Progenitor cell of endocrine pancreas (in vitro differentiated cells): ENCODE results near the gene AKR1C2. TPM values are rescaled to one million over a fixed set of nuclear protein-coding genes. Genes with fewer than 3 reads are reported as not detected.
"Not testable (repeated sequence)": the region's sequence is repeated elsewhere in the genome, so short reads cannot be mapped to it uniquely, and the experiment has no call there.

Source experiments
- DNase-seq: peaks from one replicate; pipeline ENCODE4 v3.0.0; 2021; ENCODE audit warnings: low spot score; ENCODE audit not compliant: unreplicated experiment
- H3K27ac Mint-ChIP-seq: 2 replicates; pipeline ENCODE4 v1.8.0; 2021; ENCODE audit warnings: mild to moderate bottlenecking, moderate library complexity, mixed read lengths
- H3K27me3 Mint-ChIP-seq: 2 replicates; pipeline ENCODE4 v1.8.0; 2021; ENCODE audit warnings: mixed read lengths
- H3K36me3 Mint-ChIP-seq: 2 replicates; pipeline ENCODE4 v1.8.0; 2022; ENCODE audit warnings: mixed read lengths; ENCODE audit not compliant: insufficient read depth
- H3K4me1 Mint-ChIP-seq: 2 replicates; pipeline ENCODE4 v1.8.0; 2021; ENCODE audit warnings: low read depth, mixed read lengths
- H3K4me3 Mint-ChIP-seq: 2 replicates; pipeline ENCODE4 v1.8.0; 2021; ENCODE audit warnings: low read depth, mild to moderate bottlenecking, moderate library complexity, mixed read lengths
- H3K9me3 Mint-ChIP-seq: 2 replicates; pipeline ENCODE4 v1.8.0; 2021; ENCODE audit warnings: low read depth, mixed read lengths
- total RNA-seq: library from RNA; stranded (reverse); gene quantifications from 2 replicates; pipeline ENCODE4 v1.2.1, GENCODE V29; 2021
- TF ChIP-seq, protein P1 (sequence below): fragments of 200-600 bp; sonication (generic); IDR thresholded peaks from one replicate; pipeline ENCODE4 v1.5.0; 2021; ENCODE audit warnings: antibody characterized with exemption, mild to moderate bottlenecking; ENCODE audit not compliant: unreplicated experiment

Gene AKR1C2
- total RNA-seq, 1 donor from 2014 or later: 7.2 TPM

DNA sequence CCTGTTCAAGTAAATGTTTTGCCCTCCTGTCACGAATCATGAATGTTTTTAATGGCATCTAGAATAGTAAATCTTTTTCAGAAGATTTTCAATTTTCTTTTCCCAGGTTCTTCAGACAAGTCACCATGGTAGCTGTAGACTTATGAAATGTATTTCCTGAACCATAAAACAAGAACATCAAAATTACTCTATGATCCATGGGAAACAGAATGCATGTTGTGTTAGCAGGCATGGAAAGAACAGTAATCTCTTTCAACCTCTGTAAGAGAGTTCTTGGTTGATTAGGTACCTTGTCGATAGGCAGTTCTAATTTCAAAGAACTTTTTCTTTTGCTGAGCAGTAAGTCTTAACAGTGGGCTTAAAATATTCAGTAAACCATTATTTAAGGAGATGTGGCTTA is 22.9 kb downstream of the AKR1C2 start:
- no peak overlapping the region for H3K27ac Mint-ChIP-seq
- no peak for DNase-seq
- no peak overlapping the region for H3K4me3 Mint-ChIP-seq
- H3K9me3 Mint-ChIP-seq: no peaks in the 10 kb centered on the region
- peaks cover 11% of the 10 kb centered on the region for H3K4me1 Mint-ChIP-seq
- no peaks in the 10 kb centered on the region for H3K36me3 Mint-ChIP-seq
- TF ChIP-seq, protein P1, sequence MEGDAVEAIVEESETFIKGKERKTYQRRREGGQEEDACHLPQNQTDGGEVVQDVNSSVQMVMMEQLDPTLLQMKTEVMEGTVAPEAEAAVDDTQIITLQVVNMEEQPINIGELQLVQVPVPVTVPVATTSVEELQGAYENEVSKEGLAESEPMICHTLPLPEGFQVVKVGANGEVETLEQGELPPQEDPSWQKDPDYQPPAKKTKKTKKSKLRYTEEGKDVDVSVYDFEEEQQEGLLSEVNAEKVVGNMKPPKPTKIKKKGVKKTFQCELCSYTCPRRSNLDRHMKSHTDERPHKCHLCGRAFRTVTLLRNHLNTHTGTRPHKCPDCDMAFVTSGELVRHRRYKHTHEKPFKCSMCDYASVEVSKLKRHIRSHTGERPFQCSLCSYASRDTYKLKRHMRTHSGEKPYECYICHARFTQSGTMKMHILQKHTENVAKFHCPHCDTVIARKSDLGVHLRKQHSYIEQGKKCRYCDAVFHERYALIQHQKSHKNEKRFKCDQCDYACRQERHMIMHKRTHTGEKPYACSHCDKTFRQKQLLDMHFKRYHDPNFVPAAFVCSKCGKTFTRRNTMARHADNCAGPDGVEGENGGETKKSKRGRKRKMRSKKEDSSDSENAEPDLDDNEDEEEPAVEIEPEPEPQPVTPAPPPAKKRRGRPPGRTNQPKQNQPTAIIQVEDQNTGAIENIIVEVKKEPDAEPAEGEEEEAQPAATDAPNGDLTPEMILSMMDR: no peak
- no peaks in the 10 kb centered on the region for H3K27me3 Mint-ChIP-seq

DNA sequence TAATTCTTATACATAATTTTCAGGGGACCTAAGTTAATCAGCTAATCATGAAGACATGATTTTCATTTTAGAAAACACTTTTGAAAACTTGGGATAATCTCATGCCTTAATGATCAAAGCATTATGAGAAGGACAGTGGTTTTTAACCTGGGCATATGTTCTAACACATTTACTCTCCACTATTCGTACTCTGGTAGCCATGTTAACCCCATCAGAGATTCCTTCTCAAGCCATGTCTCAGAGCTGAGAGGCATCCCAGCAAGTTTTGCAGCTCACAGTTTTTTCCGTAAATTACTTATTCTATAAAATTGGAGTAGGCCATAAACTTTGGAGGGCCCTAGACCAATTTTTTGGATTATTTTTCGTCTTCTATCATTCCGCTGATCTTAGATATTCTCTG is 24.8 kb downstream of the AKR1C2 start:
- no peak overlapping the region for H3K27ac Mint-ChIP-seq
- H3K4me1 Mint-ChIP-seq: peaks cover 11% of the 10 kb centered on the region
- no peaks in the 10 kb centered on the region for H3K27me3 Mint-ChIP-seq
- no peak overlapping the region for H3K4me3 Mint-ChIP-seq
- H3K9me3 Mint-ChIP-seq: no peaks in the 10 kb centered on the region
- no peak for DNase-seq
- TF ChIP-seq, protein P1: no peak
- no peaks in the 10 kb centered on the region for H3K36me3 Mint-ChIP-seq

DNA sequence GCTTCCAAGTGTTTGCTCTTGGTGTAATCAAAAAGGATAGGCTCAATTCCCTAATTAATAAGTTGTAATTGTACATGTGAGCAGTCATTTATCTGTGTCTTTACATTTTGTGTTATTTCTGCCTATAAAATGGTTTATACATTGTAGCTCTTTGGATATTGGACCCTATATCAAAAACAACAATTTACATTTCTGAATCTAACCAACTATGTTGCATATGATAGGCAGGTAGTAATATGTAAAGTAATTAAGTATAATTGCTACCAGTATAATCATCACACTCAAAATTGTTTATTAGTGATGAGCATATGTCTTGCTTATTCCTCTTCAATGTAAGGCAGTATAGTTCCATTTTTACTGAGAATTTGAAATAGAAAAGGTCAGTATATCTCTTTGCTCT is 26.6 kb downstream of the AKR1C2 start:
- TF ChIP-seq, protein P1: no peak
- Mint-ChIP-seq H3K27me3 (no peaks in the 10 kb centered on the region), H3K4me3 (no peak overlapping the region), H3K4me1 (peaks cover 6% of the 10 kb centered on the region), H3K27ac (no peak overlapping the region), H3K9me3 (no peaks in the 10 kb centered on the region), H3K36me3 (no peaks in the 10 kb centered on the region)
- no peak for DNase-seq

DNA sequence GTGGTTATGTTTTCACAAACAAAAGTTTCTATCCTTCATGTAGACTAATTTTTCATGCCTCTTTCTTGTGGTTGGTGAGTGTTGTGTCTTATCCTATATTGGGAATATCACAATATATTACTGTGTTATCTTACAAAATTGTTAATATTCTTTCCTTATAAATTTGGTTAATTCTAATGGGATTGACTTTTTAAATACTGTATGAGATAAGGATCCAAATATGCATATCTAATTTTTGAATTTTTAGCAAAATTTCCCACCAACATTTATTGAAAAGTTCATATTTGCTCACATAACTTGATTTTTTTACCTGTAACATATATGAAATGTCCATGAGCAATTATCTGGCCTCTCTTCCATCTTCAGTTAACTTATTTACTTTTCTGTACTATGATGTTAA is 29.3 kb downstream of the AKR1C2 start:
- not testable (repeated sequence) for H3K4me1 Mint-ChIP-seq, H3K9me3 Mint-ChIP-seq, H3K36me3 Mint-ChIP-seq, H3K27me3 Mint-ChIP-seq, H3K4me3 Mint-ChIP-seq, DNase-seq, H3K27ac Mint-ChIP-seq

DNA sequence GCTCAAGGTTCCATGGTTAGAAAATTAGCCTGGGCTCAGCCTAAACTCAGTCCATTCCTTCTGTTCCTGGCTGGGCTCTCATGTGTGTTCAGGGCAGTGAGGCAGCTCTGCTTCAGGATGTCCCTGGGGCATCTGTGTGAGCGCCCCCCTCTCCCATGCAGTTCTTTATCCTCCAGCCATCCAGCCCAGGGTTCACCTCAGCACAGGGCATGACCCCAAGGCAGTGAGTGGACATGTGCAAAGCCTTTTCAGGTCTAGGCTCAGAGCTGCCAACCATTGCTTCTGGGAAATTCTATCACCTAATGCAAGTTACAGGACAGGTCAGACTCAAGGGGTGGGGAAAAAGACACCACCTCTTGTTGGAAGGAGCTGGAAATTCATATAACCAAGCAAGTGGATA is 30.4 kb downstream of the AKR1C2 start:
- not testable (repeated sequence) for H3K27me3 Mint-ChIP-seq, H3K4me3 Mint-ChIP-seq, H3K36me3 Mint-ChIP-seq, DNase-seq, H3K9me3 Mint-ChIP-seq, H3K4me1 Mint-ChIP-seq, H3K27ac Mint-ChIP-seq

DNA sequence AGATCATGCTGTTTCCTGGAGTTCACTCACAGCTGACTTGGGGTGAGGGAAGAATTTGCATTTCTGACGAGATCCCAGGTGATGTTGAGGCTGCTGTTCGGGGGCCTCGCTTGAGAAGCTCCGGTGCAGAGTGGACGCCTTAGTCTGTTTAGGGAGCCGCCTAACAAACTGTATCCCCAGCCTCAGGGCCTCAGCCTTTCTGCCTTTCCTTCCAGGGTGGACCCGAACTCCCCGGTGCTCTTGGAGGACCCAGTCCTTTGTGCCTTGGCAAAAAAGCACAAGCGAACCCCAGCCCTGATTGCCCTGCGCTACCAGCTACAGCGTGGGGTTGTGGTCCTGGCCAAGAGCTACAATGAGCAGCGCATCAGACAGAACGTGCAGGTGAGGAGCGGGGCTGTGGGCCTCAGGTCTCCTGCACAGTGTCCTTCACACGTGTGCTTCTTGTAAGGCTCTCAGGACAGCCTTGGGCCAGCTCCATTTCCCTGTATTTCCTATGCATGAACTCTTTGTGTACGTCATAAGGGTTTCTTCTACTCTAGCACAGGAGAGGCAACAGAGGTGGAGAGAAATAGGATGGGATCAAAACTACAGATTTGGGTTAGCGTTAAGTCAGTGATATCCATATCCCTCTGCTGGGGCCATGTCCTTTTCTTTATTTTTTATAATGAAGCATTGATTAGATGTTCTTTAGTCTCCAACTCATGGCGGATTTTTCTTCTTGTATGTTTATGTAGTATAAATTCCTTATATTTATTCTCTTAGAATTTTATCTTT is 31.1 kb downstream of the AKR1C2 start:
- not testable (repeated sequence) for H3K9me3 Mint-ChIP-seq, H3K27ac Mint-ChIP-seq, DNase-seq, H3K27me3 Mint-ChIP-seq, H3K4me1 Mint-ChIP-seq, H3K36me3 Mint-ChIP-seq, H3K4me3 Mint-ChIP-seq

DNA sequence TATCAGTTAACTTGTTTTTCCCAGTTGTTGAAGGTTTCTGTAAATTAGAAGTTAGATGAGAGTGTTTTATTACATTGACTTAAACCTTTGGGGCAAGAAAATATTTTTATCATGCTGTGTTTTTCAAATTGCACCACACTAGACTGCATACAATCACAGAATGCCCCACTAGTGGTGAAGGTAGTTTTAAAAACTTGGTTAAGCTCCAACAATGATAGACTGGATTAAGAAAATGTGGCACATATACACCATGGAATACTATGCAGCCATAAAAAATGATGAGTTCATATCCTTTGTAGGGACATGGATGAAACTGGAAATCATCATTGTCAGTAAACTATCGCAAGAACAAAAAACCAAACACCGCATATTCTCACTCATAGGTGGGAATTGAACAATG is 33.3 kb downstream of the AKR1C2 start:
- H3K36me3 Mint-ChIP-seq, H3K4me3 Mint-ChIP-seq, H3K9me3 Mint-ChIP-seq, H3K4me1 Mint-ChIP-seq, H3K27me3 Mint-ChIP-seq, DNase-seq, H3K27ac Mint-ChIP-seq: not testable (repeated sequence)

DNA sequence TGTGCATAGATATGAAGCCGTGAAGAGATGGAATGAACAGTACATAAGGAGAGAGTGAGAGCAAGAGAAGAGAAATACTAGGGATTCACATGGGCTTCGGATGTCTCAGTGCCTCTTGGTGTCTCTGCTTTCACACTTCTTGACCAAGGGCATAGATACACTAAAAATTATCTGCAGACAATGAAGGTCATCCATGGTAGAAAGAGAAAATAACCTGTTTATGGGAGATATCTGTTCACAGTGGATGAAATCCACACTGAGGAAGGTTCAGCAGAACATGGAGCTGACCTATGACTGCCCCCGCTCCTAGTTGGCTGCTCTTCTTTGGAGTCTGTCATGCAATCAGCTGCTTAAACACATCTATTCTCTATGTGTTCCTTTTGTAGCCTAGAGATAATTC is 34.4 kb downstream of the AKR1C2 start:
- H3K9me3 Mint-ChIP-seq, H3K27me3 Mint-ChIP-seq, H3K4me1 Mint-ChIP-seq, H3K27ac Mint-ChIP-seq, DNase-seq, H3K4me3 Mint-ChIP-seq, H3K36me3 Mint-ChIP-seq: not testable (repeated sequence)

DNA sequence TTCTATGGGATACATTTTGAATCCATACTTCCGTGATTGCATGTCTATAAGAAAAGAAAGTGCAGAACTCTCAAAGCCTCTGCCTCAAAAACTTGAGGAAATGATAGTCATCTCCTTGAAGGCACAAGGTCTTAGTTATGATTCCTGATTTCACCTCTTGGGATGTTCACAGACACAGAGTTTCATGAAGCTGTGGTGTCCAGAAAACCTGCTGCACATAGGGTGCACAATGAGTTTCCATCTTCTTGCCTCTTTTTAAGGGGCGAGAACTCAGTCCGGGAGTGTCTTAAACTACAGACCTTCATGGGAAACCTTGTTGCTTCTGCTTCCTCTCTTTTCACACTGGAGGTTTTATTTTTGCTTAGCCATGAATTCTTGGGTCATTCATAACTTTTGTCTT is 36.5 kb downstream of the AKR1C2 start:
- DNase-seq, H3K9me3 Mint-ChIP-seq, H3K27ac Mint-ChIP-seq, H3K4me1 Mint-ChIP-seq, H3K27me3 Mint-ChIP-seq, H3K4me3 Mint-ChIP-seq, H3K36me3 Mint-ChIP-seq: not testable (repeated sequence)

DNA sequence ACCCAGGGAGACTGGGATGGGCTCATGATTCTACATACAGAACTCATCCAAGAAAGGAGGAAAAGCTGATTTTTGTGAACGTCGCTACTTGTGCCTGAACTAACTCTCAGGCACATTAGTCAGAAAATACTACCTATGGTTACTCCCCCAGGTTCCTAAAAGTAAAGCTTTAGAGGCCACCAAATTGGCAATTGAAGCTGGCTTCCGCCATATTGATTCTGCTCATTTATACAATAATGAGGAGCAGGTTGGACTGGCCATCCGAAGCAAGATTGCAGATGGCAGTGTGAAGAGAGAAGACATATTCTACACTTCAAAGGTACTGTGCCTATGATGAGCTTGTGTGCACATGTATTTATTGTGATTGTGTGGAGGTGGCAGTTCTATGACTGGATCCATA is 37.9 kb downstream of the AKR1C2 start:
- H3K27ac Mint-ChIP-seq, H3K9me3 Mint-ChIP-seq, H3K4me3 Mint-ChIP-seq, H3K4me1 Mint-ChIP-seq, H3K27me3 Mint-ChIP-seq, DNase-seq, H3K36me3 Mint-ChIP-seq: not testable (repeated sequence)

DNA sequence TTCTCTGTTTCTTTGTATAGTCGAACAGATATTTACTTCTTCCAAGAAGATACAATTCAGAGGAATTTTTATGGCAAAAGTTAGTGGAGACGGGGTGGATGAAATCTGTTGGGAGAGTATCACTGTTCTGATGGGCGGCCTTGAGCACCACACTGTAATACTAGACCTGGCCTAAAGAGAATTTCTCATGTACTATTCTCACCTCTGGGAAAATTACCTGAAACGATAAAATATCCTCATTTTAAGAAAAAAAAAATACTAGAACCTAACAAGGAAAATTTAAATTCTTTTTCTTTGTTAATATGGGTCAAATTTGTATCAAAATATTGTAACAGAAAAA is 39.9 kb downstream of the AKR1C2 start:
- not testable (repeated sequence) for H3K4me3 Mint-ChIP-seq, H3K36me3 Mint-ChIP-seq, H3K27me3 Mint-ChIP-seq, H3K9me3 Mint-ChIP-seq, H3K4me1 Mint-ChIP-seq, H3K27ac Mint-ChIP-seq, DNase-seq
